MCF 10A (cell line): ENCODE results near the gene G0S2. TPM values are rescaled to one million over a fixed set of nuclear protein-coding genes. Genes with fewer than 3 reads are reported as not detected.

ENCODE experiments used
- BruUV-seq: library from RNA; stranded (reverse); fragments of 400-500 nt; replicated peaks from 2 replicates; lab custom pipeline; 2021; lab: Mats Ljungman, UMichigan
- CTCF ChIA-PET: fragments of 300-600 bp; sonication (Branson Sonifier 250); formaldehyde crosslinking; extraction: SDS; loops from one replicate; lab custom pipeline; 2021; ENCODE audit warnings: antibody characterized with exemption, inconsistent platforms; lab: Yijun Ruan, JAX
- POLR2A ChIA-PET: fragments of 300-600, 350-650 bp; sonication (Branson Sonifier 250); formaldehyde crosslinking; extraction: SDS; loops from one replicate; lab custom pipeline; 2020; ENCODE audit warnings: antibody characterized with exemption, inconsistent platforms; lab: Yijun Ruan, JAX
- DNase-seq: peaks from one replicate; pipeline ENCODE4 v3.0.0-alpha.2; 2018; ENCODE audit not compliant: unreplicated experiment
- H3K27ac Mint-ChIP-seq: one replicate; pipeline ENCODE4 v1.8.0; 2022; ENCODE audit warnings: mild to moderate bottlenecking, low read depth, mixed read lengths; ENCODE audit not compliant: unreplicated experiment
- H3K27me3 Mint-ChIP-seq: one replicate; pipeline ENCODE4 v1.8.0; 2022; ENCODE audit warnings: mixed read lengths; ENCODE audit not compliant: insufficient read depth, unreplicated experiment
- H3K36me3 Mint-ChIP-seq: one replicate; pipeline ENCODE4 v1.8.0; 2022; ENCODE audit warnings: mild to moderate bottlenecking, moderate library complexity, mixed read lengths; ENCODE audit not compliant: insufficient read depth, unreplicated experiment
- H3K4me1 Mint-ChIP-seq: one replicate; pipeline ENCODE4 v1.8.0; 2022; ENCODE audit warnings: mixed read lengths; ENCODE audit not compliant: insufficient read depth, unreplicated experiment
- H3K4me3 Mint-ChIP-seq: one replicate; pipeline ENCODE4 v1.8.0; 2022; ENCODE audit warnings: mild to moderate bottlenecking, moderate library complexity, mixed read lengths; ENCODE audit not compliant: unreplicated experiment
- H3K9me3 Mint-ChIP-seq: one replicate; pipeline ENCODE4 v1.8.0; 2022; ENCODE audit warnings: mixed read lengths; ENCODE audit not compliant: unreplicated experiment
- CTCF ChIP-seq: fragments of 200-600 bp; IDR thresholded peaks from one replicate; pipeline ENCODE4 v1.8.0; 2022; ENCODE audit warnings: antibody characterized with exemption, mild to moderate bottlenecking; ENCODE audit not compliant: unreplicated experiment
- intact Hi-C: fragments of 100-400 bp; cut with micrococcal nuclease; formaldehyde crosslinking; loops from 2 replicates; pipeline ENCODE4 v1.14.1; 2022
- total RNA-seq: library from RNA; stranded (reverse); gene quantifications from 2 replicates; pipeline ENCODE4 v1.2.3, GENCODE V29; 2022

Gene G0S2
- total RNA-seq, 1 experiment from 2014 or later = not detected

DNA sequence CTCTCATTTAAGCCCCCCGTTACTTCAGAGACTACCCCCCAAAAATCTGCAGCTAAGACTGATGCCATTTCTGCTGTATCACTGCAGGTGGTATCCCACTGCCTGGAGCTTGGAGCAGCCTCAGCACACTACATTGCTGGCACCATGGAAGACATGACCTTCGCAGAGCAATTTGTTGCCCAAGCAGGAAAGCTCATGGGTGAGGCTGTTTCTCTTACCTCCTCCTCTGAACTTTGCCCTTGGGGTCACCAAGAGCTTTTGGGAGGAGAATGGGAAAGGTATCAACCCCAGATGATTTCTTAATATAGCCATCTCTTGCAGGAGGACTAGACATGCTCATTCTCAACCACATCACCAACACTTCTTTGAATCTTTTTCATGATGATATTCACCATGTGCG, 31.4 kb downstream of the G0S2 start:
- no peaks in the 10 kb centered on the region for H3K27me3 Mint-ChIP-seq
- POLR2A ChIA-PET = interaction anchor here (0.6 to 1.6 kb wide), 6 partner anchors 9 to 1812 kb away, joined by 3 to 4 read pairs (median 3); partner anchors contain the start of gene LAMB3
- no peak overlapping the region for H3K27ac Mint-ChIP-seq
- no peaks in the 10 kb centered on the region for H3K9me3 Mint-ChIP-seq
- BruUV-seq = no TSS peak
- intact Hi-C loops = no loop called here
- no peak for DNase-seq
- no peaks in the 10 kb centered on the region for H3K36me3 Mint-ChIP-seq
- no peak for TF ChIP-seq CTCF
- H3K4me1 Mint-ChIP-seq = peaks cover 7% of the 10 kb centered on the region
- no peak overlapping the region for H3K4me3 Mint-ChIP-seq
- CTCF ChIA-PET = interaction anchor here (0.6 to 1.6 kb wide), 8 partner anchors 41 to 105 kb away, joined by 3 to 4 read pairs (median 4); no protein-coding TSS in a partner anchor

DNA sequence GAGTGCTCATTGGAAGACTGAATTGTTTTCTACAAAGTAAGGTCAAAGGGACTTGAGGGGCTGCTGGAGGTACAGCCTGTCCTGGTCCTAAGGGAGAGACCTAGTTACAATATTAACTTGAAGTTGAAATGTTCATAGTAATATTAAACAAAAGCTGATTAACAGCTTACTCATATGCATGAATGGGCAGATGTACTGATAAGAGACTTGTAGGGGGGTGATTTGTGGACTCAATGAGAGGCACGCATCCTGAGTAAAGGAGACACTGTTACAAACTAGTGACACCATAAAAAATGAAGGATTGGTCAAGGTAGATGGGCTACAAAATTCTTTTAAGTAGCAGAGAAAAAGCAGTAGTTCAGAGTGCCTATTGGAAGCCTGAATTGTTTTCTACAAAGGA, 32.1 kb downstream of the G0S2 start:
- Mint-ChIP-seq H3K4me1 (peaks cover 7% of the 10 kb centered on the region), H3K27ac (no peak overlapping the region), H3K27me3 (no peaks in the 10 kb centered on the region), H3K9me3 (no peaks in the 10 kb centered on the region), H3K4me3 (no peak overlapping the region), H3K36me3 (no peaks in the 10 kb centered on the region)
- ChIA-PET CTCF (interaction anchor here (0.6 to 1.6 kb wide), 8 partner anchors 14 to 453 kb away, joined by 3 to 5 read pairs (median 3); no protein-coding TSS in a partner anchor), POLR2A (interaction anchor here (0.6 to 1.6 kb wide), 7 partner anchors 10 to 1813 kb away, joined by 3 to 4 read pairs (median 3); partner anchors contain the start of gene LAMB3)
- DNase-seq = no peak
- BruUV-seq = no TSS peak
- intact Hi-C loops = no loop called here
- TF ChIP-seq CTCF = no peak

DNA sequence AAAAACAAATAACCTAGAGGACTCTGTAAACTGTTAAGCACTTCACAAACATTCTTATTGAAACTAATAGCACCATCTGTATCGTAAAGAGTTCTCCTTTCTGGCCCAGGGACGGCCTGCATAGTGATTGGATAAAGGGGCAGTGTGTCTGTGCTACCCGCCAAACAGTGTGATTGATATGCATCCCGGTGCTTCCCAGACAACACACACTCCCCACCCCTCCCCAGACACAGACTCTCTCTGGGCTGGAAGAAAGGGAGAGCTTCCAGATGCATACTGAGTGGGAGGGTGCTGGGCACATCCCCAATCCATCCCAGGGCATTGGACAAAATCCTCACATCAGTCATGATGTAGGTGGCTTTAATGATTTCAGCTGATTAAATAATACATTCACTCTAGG, 33.1 kb downstream of the G0S2 start:
- no peak overlapping the region for H3K4me3 Mint-ChIP-seq
- intact Hi-C loops = no loop called here
- H3K4me1 Mint-ChIP-seq = peaks cover 9% of the 10 kb centered on the region
- H3K27ac Mint-ChIP-seq = no peak overlapping the region
- H3K9me3 Mint-ChIP-seq = no peaks in the 10 kb centered on the region
- H3K27me3 Mint-ChIP-seq = no peaks in the 10 kb centered on the region
- BruUV-seq = no TSS peak
- POLR2A ChIA-PET = interaction anchor here (0.6 to 1.6 kb wide), 3 partner anchors 45 to 141 kb away, joined by 3 to 4 read pairs (median 3); no protein-coding TSS in a partner anchor
- CTCF ChIA-PET = interaction anchor here (1.1 to 1.6 kb wide), 3 partner anchors 62 to 120 kb away, joined by 3 to 4 read pairs (median 3); no protein-coding TSS in a partner anchor
- no peak for DNase-seq
- TF ChIP-seq CTCF = no peak
- H3K36me3 Mint-ChIP-seq = no peaks in the 10 kb centered on the region

DNA sequence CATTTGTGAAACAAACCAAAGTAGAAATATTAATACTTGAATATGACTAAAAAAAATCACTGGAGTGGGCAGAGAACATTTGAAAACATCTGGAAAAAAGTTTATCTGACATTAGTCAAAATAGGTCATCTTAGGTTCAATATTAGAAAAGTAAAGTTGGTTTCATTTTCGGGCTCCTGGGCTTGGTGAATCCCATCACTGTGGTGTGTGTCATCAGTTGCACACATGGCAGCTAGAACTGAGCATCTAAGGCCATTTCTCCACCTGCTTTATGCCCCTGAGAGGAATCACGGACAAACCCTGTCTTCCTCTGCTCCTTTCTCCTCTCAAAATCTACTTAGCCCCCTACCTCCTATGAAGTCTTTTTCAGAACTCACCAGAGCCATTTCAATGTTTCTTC, 34.9 kb downstream of the G0S2 start:
- no peak for DNase-seq
- no peak overlapping the region for H3K4me3 Mint-ChIP-seq
- CTCF ChIA-PET = no interaction called here
- H3K27ac Mint-ChIP-seq = no peak overlapping the region
- TF ChIP-seq CTCF = no peak
- no TSS peak for BruUV-seq
- intact Hi-C loops = no loop called here
- peaks cover 12% of the 10 kb centered on the region for H3K4me1 Mint-ChIP-seq
- H3K36me3 Mint-ChIP-seq = no peaks in the 10 kb centered on the region
- POLR2A ChIA-PET = no interaction called here
- H3K27me3 Mint-ChIP-seq = no peaks in the 10 kb centered on the region
- H3K9me3 Mint-ChIP-seq = no peaks in the 10 kb centered on the region
